Iris pigment epithelial cell (primary cell): ENCODE results near the gene APOB.

Source experiments
- DNase-seq: peaks from one replicate; pipeline ENCODE4 v3.0.0-alpha.2; 2011; ENCODE audit warnings: low read depth

Gene APOB

GRCh38 chr2:21017748-21018276, 26.1 kb downstream of the APOB start:
- no peak for DNase-seq

- no peak for DNase-seq
Observed at GRCh38 chr2:21015281-21015645, 28.6 kb downstream of the APOB start.

- no peak for DNase-seq
Observed at GRCh38 chr2:21014364-21015280, 29.3 kb downstream of the APOB start.

DNA sequence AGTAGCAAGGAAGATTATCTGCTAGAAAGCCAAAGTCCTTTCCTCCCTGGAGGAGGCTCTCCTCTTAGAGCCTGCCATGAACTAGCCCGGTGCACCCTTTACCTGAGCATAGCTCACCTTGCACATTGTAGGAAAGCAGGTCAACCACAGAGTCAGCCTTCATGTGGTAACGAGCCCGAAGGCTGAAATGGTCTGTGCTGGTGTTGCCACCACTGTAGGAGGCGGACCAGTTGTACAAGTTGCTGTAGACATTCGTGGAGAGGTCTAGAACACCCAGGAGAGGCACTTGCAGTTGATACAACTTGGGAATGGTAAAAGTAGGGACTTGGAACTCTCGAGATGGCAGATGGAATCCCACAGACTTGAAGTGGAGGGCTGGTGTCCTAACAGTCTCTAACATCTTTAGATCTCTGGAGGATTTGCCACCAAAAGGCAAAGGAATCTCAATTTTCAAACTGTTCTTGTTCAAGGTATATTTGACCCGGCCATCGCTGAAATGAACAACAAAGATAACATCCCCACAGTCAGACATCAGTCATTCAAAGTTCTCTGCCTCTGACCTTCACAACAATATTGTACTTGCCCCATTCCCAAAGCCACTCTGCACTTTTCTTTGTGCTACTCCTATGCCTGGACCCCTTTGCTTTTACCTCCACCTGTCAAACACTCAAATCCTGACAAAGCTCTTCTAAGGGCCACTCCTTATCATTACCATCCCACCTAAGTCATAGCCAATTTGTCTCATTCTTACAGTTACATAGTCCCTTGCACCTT, 30.6 kb downstream of the APOB start:
- DNase-seq: no peak

GRCh38 chr2:21012557-21012937, 31.3 kb downstream of the APOB start:
- DNase-seq: no peak

DNA sequence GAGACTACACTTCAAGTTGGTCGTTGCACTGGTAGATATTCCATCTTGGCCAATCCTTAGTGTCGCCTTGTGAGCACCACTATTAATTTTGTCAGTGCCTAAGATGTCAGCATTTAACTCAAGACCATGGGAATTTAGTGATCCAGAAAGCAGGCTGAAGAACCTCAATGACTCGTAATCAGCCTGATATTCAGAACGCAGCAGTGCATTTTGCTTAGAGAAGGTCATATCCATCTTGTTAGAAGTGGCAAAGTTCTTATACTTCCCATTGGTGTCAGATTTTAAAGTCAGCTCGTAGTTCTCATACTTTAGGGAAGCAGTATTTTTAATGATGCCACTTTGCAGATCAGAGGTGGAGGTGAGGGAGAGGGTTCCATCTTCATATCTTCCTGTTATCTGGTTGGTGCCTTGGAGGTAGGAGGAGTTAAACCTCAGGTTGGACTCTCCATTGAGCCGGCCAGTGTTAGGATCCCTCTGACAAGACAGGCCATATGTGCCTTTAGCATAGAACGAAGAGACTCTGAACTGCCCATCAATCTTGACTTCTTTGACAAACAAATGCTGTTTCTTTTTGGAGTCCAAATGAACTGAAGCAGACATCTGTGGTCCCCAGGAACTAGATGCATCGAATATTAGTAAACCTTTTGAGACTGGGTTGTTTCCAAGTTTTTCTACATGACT, 31.9 kb downstream of the APOB start:
- no peak for DNase-seq

- DNase-seq: no peak
Observed at GRCh38 chr2:21011453-21011852, 32.4 kb downstream of the APOB start.

DNA sequence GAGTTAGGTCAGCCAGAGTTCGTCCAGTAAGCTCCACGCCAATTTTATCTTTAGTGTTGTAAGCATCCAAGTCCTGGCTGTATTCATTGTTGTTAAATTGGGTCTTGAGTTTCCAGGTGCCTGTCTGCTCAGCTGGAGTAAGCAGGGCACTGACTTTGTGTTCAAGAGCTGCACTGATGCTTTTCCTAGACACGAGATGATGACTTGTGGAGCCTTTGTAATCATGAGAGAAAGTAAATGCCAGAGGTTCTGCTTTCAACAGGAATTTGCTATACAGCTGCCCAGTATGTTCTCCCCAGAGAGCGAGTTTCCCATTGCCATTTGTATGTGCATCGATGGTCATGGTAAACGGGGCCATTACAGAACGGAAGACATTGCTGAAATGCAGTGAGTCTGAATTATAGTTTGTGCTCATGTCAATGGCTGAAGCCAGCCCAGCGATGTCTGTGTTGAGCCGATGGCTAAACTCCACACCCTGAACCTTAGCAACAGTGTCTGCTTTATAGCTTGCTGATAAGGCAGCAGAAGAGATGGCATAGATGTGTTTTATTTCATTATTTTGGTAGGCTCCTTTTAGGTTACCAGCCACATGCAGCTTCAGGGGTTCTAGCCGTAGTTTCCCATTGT, 32.9 kb downstream of the APOB start:
- DNase-seq: no peak

- DNase-seq: no peak
Observed at GRCh38 chr2:21009662-21010225, 34.1 kb downstream of the APOB start.

DNA sequence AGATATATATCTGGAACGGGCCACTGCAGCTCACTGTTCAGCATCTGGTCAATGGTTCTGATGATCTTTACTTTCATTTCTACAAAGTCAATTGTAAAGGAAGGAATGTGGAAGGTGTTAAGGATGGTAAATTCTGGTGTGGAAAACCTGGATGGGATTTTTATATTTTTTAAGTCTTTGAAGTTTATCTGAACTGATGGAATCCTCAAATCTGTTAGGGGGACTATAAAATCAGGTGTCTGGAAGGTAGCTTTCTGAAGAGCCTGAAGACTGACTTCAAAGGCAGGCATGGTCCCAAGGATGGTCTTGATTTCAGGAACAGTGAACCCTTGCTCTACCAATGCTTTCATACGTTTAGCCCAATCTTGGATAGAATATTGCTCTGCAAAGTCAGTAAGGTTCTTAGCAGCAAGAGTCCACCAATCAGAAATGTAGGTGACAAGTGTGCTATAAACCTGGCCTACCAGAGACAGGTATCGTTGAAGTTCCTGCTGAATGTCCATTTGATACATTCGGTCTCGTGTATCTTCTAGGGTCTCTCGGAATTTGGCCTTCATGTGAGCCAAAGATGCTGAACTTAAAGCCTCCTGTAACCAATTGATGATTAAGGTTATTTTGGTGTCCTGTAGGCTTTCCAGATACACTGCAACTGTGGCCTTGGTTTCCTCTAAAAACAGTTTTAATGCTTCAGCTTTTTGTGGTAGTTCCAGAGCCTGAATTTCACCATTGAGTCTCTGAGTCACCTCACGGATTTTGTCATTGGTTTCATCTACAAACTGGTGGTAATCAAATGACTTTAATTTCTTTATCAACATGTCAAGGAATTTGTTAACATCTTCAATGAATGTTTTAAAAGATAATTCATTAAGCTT, 34.8 kb downstream of the APOB start:
- DNase-seq: no peak

DNA sequence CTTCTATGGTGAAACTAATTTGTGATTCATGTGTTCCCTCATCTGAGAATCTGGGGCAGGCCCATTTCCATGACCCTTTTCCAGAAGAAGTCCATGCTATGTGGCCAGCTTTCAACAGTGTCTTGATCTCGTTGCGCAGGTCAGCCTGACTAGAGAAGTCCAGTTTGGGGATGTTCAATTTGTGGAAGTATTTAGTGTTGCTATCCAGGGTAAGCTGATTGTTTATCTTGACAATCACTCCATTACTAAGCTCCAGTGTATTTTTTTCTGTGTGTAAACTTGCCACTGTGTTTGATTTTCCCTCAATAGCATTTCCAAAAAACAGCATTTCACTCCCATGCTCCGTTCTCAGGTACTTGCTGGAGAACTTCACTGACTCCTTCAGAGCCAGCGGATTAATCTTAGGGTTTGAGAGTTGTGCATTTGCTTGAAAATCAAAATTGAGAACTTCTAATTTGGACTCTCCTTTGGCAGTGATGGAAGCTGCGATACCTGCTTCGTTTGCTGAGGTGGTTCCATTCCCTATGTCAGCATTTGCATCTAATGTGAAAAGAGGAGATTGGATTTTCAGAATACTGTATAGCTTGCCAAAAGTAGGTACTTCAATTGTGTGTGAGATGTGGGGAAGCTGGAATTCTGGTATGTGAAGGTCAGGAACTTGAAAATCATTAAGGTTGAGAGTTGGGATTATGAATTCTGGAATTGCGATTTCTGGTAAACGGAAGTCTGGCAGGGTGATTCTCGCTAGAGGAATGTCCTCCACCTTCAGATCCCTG, 35.7 kb downstream of the APOB start:
- DNase-seq: no peak

- no peak for DNase-seq
Observed at GRCh38 chr2:21007129-21008013, 36.5 kb downstream of the APOB start.

- no peak for DNase-seq
Observed at GRCh38 chr2:21006423-21007128, 37.3 kb downstream of the APOB start.

- DNase-seq: no peak
Observed at GRCh38 chr2:21005700-21006422, 38.0 kb downstream of the APOB start.

- no peak for DNase-seq
Observed at GRCh38 chr2:21005111-21005699, 38.7 kb downstream of the APOB start.

DNA sequence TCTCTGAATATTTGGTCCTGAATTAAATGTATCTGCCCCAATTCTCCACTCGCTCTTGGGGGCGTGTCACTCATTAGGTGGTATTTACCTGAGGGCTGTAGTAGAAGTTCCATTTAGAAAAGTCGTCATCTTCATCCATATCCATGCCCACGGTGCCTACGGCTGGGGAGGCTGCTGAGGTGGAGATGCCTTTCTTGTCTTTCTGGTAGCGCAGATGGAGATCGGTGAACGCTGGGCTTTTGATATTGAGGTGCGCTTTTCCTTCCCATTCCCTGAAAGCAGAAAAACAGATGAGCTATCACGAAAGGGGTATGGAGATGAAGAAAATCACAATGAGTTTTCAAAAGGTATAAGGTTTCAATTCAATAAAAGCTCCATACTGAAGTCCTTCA, 39.7 kb downstream of the APOB start:
- no peak for DNase-seq

DNA sequence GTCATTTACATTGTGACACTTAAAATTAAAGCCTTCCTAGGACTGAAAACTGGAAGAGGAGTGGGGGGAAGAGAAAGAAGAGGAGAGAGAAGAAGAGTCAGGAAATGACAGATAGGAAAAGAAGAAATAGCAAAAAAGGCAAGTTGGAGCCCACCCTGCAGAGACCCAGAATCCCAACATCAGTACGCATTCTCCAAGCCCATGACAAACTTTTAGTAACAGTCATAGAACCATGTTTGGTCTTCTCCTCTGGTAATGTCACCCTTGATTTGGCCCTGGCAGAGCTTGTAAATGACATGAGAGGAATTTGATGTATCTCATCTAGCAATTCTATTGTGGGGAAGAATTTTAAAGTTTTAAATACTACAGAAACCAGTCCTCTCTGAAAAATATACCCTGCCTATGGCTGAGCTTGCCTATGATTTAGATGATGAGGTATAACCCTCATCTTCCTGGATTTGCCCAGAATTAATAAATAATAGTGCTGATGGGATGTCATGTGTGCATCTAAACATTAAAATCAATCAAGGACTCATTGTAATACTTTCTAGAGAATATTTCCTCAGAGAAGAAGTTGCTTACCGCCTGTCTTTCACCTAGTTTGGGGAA, 40.2 kb downstream of the APOB start:
- DNase-seq: no peak
